Activated CD8-positive, alpha-beta memory T cell treated with anti-CD3 and anti-CD28 coated beads, Interleukin-2, amount 50 U/mL, for 24 hours (primary cell): Measurements from ENCODE around the gene SERPINB2.
"Not testable (repeated sequence)": the region's sequence is repeated elsewhere in the genome, so short reads cannot be mapped to it uniquely, and the experiment has no call there.

Source experiments
- DNase-seq: peaks from one replicate; pipeline ENCODE4 v3.0.0-alpha.2; 2020; ENCODE audit errors: extremely low read depth

Gene SERPINB2

DNA sequence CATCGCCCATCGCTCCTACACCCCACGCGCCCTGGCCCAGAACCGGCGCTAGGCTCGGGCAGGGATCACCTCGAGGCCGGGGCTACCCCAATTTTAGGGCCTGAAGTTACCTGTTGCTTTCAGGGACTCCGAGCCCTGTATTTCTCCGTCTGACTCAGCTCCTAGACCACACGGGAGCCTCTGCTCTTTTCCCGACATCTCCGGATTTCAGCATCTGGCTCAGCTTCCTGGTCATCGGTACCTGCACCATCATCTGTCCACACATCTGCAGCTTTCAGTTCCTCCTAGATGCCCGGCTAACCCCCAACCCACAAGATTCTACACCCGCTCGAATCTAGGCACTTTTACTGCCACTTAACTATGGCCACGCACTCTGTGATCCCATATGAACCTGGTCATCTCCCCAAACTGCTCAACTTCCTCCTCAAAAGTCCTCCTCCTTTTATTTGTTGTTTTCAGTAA is 49.5 kb downstream of the SERPINB2 start:
- no peak for DNase-seq

DNA sequence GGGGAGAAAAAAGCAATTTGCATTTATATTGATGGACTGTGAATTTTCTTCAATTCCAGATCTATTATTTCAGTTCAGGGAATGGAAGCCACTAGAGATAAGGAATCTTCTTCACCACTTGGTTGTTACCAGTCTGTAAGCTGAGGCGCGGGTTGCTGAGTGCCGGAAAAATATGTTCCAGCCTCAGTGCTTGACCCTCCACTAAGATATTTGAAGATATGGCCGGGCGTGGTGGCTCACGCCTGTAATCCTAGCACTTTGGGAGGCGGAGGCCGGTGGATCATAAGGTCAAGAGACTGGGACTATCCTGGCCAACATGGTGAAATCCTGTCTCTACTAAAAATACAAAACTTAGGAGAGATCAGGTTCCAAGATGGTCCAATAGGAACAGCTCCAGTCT is 52.5 kb downstream of the SERPINB2 start:
- DNase-seq: no peak

DNA sequence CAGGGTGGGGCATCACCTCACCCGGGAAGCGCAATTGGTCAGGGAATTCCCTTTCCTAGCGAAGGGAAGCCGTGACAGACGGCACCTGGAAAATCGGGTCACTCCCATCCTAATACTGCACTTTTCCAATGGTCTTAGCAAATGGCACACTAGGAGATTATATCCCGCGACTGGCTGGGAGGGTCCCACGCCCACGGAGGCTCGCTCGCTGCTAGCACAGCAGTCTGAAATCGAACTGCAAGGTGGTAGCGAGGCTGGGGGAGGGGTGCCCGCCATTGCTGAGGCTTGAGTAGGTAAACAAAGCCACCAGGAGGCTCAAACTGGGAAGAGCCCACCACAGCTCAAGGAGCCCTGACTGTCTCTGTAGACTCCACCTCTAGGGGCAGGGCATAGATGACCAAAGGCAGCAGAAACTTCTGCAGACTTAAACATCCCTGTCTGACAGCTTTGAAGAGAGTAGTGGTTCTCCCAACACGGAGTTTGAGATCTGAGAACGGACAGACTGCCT is 53.1 kb downstream of the SERPINB2 start:
- not testable (repeated sequence) for DNase-seq

DNA sequence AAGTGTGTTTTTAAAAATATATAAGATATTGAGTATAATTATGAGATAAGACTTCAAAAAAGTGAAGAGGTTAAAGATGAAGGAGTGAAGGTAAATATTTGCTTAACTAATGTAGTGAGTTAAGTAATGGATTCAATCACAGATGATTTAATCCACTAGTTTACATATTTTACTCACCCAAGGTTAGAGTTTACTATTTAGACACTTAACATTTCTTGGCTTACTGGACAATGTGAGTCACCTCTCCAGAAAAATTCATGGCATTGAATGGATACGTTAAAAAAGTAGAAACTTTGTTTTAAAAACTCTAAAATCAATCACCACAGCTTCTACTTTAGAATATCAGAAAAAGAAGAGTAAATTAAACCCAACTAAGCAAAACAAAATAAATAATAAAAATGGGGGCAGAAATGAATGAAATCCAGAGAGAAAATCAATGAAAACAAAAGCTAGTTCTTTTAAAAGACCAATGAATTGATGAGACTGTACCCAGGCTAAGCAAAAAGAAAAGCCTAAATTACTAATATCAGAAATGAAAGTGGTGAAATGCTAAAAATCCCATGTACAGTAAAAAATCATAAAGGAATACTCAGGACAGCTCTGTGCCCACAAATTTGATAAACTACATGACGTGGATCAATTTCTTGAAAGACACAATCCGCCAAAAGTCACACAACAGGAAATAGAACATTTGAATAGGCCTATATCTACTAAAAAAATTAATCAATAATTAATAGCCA is 59.7 kb downstream of the SERPINB2 start:
- no peak for DNase-seq

DNA sequence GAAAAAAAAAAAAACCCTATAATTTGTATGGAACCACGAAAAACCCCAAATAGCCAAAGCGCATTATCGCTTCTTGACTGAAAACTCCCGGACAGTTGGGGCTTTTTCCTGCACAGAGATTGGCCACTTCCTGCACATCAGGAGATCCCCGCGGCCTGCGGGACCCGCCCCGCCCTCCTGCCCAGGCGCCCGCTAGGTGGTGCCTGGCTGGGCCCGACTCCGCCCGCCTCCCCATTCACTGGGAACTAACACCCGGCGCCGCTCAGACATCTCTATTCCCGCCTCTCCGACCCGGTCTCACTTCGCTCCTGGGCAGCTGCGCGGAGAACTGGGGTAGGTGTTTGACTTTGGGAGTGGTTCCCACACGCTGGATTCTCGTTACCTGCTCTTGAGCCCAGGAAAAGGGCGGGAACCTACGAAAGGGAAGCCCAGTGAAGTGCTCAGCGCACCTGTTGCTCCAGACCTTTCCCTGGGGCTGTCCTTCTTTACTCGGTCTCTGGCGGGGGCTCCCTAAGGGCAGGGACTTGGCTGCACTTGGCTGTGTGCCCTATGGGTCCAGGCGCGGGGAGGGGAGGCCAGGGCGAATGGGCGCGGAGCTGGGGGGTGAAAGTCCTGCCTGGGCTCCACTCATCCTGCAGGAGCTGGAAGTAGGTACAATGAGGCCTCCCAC is 61.7 kb downstream of the SERPINB2 start, which contains the start of gene HMSD:
HMSD (plus strand) TSS at position 234 of the 670 bp plus-strand sequence. CDS start 4,155 bp downstream, outside the sequence.
- DNase-seq: peak; percentile 21

DNA sequence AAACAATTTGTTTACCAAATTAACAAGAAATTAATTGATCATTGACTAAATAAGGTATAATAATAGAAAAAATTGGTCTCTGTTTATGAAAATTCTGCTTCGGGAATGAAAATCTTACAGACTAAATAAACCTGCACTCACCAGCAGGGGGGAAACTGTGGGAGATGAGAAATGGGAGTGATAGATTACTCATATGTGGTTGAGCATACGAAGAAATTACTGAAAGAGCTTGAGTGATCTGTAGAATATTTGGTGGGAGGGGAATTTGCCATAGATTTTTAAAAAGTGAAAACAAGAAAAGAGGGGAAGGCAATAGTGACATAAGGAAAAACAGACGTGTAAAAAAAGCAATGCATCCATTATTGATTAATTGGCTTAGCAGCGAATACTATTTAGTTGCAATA is 63.8 kb downstream of the SERPINB2 start:
- DNase-seq: no peak
